Pulmonary artery endothelial cell (primary cell): ENCODE data around the gene LTA. TPM values are rescaled to one million over a fixed set of nuclear protein-coding genes. Genes with fewer than 3 reads are reported as not detected.
"Not testable (repeated sequence)": the region's sequence is repeated elsewhere in the genome, so short reads cannot be mapped to it uniquely, and the experiment has no call there.

Experiments
- DNase-seq: peaks from one replicate; pipeline ENCODE4 v3.0.0-alpha.2; 2011; ENCODE audit warnings: low read depth, low spot score
- total RNA-seq: library from RNA; depleted of rRNA; stranded (reverse); fragments of >200 nt; gene quantifications from 2 replicates; pipeline ENCODE4 v1.2.3, GENCODE V29; 2014

LTA gene
- total RNA-seq, 1 donor from 2014 or later = 0.07 TPM

DNA sequence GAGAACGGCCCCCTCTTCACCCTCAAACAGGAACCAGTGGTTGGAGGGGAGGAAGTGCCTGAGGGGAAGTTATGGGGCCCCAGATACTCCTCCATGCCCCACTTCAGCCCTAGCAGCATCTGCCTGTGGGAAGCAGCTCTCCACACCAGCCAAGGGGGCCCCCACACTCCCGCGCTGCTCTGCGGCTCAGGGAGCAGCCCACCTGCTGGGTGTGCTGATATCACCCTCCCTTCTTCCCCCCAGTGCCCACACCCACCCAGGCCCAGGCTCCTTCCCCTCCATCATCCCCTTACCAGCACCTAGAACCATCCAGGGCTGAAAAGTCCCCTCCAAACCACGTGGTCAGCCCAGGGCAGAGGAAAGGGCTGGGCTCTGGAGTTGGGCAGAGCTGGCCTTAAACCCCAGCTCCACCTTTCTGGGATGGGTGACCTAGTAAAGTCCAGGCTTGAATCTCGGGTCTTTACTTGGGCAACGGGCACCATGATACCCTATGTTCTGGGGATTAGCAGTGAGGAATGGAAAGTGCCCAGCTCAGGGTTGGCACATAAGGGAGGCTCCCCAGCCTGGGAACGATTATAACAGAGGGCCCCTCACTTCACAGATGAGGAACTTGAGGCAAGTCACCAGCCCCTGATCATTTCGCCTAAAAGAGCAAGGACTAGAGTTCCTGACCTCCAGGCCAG, 14.7 kb downstream of the LTA start:
- DNase-seq = no peak

DNA sequence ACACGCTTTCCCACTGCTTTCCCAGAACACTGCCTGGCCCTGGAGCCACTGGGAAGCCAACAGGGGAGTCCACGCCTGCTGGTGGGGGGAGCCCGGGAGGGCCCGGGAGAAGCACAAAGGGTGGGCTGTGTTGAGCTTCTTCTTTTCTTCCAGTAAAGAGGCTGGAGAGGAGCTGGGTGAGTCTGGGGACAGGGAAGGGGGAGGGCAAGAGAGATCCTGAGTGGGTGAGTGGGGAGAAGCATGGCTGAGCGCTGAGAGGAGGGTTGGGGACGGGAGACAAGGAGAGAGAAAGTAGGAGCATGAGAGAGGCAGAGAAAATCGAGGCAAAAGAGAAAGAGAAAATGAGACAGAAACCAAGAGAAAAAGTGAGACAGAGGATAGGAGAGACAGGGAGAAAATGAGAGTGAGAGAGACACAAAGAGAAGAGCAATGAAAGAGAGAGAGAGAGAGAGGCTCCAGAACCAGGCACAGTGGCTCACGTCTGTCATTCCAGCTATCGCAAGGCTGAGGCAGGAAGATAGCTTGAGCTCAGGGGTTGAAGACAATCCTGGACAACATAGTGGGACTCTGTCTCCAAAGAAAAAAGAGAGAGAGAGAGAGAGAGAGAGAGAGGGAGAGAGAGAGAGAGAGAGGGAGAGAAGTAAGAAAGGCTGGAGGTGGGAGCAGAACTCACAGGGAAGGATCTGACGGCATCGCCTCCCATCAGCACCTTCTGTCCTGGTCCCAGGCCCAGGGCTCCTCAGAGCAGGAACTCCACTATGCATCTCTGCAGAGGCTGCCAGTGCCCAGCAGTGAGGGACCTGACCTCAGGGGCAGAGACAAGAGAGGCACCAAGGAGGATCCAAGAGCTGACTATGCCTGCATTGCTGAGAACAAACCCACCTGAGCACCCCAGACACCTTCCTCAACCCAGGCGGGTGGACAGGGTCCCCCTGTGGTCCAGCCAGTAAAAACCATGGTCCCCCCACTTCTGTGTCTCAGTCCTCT, 16.0 kb downstream of the LTA start:
- no peak for DNase-seq

DNA sequence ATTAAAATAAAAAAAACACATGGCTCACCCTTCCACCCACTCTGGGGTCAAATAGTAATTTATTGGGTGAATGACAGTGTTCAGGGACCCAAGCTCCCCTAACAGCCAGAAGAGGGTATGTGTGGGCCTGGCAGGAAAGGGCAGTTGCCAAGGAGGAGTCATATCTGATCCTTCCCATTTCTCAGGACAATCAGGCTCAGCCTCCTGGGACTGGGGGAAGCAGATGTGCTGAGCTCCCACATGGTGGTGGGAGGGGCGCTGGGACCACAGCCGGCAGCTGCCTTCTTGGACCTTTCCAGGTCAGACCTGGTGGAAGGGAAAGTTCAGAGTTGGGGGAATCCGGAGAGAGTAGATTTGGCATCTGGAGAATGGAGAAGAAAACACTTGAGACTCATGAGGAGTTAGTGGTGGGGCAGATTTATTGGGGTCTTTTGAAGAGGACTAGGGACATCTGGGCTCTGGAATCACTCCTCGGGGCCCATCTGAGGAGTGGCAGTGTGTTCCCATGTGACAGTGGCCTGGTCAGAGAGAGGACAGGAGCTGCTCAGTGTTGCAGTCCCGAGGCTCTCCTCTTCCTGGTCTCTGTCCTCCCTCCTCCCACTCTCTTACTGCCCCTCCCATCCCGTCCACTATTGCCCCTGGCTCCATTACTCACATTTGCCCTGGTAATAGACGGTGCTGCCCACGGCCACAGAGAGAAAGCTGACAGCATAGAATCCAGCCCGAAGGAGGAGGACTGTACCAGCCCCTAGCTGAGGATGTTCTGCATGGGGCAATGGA, 17.0 kb downstream of the LTA start:
- no peak for DNase-seq

DNA sequence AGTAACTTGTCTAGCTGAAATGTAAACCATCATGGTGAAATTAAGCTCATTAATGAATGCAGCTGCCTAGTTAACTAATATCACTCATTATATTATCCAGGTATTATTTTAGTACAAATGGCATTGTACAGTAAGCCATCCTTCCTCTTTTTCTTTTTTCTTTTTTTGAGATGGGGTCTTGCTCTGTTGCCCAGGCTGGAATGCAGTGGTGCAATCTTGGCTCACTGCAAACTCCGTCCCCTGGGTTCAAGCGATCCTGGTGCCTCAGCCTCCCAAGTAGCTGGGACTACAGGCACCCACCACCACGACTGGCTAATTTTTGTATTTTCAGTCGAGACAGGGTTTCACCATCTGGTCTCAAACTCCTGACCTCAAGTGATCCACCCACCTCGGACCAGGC, 18.6 kb downstream of the LTA start:
- not testable (repeated sequence) for DNase-seq

DNA sequence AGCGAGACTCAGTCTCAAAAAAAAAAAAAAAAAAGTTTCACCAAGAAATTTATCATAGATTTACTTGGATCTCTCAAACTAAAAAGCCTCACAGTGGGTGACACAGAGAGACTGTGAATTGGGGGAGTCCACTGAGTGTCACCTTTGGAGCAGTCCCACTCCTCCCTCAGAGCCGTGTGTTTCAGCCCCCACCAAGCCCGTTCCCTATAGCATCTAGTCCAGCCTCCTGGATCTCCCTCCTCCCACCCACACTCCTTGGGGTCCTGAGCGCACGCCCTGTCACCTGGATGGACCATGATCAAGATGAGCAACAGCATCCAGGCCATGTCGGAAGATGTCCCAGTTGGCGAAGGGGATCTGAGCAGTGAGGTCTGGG, 20.3 kb downstream of the LTA start:
- DNase-seq = no peak

DNA sequence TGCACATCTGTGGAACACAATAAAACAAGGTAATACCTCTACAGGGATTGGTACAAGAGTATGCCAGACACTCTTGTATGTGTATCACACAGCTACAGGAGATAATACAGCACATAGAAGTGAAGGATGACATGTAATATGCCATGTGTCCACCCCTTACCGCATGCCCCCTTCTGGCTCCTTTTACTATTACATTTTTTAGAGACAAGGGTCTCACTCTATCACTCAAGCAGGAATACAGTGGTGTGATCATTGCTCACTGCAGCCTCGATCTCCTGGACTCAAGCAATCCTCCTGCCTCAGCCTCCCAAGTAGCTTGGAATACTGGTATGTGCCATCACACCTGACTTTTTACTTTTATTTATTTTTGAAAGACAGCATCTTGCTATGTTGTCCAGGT, 24.9 kb downstream of the LTA start:
- no peak for DNase-seq

DNA sequence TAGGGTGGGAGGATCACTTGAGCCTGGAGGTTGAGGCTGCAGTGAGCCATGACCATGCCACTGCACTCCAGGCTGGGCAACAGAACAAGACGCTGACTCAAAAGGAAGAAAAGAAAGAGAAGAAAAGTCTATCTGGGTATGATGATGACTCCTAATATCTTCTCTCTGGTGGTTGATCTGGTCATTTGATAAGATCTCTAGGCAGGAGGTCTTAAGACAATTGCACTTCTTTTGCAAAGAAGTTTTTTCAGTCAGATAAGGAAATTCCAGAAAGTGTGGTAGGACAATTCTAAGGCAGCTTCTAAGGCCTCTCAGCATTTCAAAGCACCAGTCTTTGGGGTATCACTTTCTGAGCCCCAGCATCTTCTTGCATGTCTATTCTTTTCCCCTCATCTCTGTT, 35.2 kb downstream of the LTA start:
- no peak for DNase-seq

DNA sequence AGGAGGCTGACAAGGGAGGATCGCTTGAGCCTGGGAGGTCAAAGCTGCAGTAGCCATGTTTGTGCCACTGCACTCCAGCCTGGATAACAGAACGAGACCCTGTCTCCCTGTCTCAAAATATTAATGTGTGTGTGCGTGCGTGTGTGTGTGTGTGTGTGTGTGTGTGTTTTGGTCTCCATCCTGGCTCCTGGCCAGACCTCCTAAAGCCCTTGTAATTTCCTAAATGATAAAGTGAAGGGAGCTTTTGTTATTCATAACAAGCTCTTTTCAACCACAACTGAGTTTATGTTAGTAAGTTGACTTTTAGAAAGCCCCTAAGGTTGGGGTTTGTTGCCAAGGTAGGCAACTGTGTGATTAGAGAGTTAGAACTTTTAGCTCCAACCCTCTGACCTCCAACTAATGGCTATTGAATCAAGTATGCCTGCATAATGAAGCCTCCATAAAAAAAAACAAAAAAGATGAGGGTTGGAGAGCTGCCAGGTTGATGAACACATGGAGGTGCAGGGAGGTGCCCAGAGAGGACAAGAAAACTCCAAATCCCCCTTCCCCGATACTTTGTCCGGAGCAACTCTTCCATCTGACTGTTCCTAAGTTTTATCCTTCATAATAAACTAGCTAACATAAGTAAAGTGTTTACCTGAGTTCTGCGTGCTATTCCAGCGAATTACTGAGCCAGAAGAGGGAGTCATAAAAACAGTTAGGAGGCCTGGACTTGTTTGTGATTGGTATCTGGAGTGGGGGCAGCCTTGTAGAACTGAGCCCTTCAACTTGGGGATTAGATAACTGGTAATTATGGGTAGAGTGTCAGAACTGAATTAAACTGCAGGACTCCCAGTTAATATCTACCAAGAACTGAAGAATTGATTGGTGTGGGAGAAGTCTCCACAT, 37.7 kb downstream of the LTA start:
- DNase-seq = no peak

DNA sequence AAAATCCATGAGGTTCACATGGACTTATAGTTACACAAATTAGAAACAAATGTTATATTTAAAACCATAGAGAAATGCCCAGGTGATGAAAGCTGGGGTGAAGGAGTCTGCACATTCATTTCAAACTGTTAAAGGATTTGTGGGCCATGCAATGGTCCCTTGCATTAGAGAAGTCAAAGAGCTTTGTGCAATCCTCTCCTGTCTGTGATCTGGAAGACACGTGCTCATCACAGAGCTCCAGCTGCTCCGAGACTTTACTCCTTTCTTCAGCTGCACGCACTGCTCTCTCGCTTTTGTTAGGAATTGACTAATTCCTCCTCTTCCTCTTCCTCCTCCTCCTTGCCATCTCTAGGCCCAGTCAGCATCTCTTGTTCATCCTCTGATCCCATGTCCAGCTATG, 38.9 kb downstream of the LTA start:
- no peak for DNase-seq

DNA sequence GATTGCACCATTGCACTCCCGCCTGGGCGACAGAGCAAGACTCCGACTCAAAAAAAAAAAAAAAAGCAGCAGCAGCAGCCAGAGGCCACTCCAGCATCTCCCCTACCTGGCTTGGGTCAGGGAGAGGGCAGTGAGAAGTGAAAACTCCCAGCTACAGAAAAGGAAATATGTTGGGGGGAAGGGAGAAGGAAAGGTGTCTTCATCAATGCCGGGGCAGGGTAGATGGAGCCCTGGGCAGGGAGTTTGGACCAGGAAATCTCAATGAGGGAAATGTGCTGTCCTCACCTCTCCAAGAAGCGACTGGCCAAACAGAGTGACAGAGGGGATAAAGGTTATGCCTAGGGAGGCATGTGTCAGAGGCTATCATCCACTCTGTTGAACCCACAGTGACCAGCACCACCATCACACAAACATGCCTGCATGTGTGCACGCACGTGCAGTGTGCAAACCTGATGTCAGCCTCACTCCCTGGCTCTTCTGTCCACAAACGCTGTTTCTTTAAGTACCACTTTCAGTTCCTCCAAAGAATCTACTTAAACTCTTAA, 42.1 kb downstream of the LTA start:
- no peak for DNase-seq

DNA sequence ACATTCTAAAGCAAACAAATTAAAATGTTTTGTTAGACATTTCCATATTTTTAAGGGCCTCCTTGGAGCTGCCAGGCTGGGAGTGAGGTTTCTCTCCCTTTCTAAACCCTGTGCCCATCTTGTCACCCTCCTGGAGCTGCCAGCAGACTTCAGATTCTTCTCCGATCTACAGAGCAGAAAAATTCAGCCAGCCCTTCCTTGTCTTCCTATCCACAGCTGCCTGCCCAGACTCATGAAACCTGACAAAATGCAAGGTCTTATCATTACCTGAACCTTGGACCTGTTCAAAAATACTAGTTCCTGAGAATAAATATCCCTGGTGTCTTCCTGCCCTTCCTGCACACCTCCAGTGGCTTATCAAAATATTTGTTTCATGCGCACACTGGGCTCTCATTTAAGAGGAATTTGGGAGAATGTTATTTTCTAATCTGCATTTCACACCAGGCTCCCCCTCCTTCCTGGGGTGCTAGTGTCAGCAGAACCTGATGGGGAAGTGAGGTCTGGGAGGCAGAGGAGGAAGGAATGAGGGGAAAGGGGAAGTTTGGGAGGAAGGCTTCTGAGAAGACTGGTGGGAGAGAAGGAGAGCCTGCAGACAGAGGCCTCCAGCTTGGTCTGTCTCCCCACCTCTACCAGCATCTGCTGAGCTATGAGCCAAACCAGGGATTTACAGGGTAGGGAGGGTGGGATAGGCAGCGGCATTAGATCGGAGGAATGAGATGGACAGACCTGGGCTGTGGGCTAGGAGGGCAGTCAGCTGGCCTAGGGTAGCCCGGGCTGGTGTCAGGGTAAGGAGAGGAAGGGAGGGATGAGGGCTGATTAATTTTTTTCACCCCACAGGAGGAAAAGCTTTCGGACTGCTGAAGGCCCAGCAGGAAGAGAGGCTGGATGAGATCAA, 42.8 kb downstream of the LTA start, which contains the start of gene AIF1:
Gene AIF1, plus strand, starts transcription at position 551 of the 895 bp plus-strand sequence. Its CDS starts 96 bp downstream, at position 647.
- no peak for DNase-seq

DNA sequence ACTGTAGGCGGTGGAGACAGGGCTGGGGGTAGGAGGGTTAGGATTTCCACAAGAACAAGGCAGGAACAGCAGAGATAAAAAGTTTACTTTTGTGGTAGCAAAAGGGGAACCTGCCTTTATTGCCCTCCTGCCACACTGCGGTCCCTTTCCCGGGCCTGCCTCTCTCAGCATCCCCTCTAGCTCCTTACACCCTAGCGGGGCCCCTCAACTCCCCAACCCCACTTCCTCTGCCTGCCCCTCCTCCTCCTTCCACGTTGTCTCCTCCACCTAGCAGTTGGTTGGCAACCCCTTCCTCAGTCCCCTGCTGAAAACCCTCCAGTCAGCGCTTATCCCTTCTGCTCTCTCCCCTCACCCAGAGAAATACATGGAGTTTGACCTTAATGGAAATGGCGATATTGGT, 43.7 kb downstream of the LTA start:
- no peak for DNase-seq

DNA sequence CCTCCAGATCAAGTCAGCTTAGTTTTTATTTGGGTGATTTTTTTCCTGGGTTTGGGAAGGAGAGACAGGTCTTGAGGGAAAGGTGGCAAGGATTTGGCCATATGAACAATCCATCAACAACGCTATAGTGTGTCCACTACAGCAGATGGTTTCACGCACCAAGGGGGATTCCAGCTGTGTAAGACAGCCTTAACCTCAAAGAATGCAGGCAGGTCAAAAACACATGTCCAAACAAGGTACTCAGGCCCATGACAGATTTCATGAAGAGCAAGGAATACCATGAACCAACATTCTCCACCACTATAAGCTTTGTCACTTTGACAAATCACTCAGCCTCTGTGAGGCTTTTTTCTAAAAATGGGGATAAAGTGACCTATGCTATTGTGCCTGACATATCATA, 44.9 kb downstream of the LTA start:
- no peak for DNase-seq

DNA sequence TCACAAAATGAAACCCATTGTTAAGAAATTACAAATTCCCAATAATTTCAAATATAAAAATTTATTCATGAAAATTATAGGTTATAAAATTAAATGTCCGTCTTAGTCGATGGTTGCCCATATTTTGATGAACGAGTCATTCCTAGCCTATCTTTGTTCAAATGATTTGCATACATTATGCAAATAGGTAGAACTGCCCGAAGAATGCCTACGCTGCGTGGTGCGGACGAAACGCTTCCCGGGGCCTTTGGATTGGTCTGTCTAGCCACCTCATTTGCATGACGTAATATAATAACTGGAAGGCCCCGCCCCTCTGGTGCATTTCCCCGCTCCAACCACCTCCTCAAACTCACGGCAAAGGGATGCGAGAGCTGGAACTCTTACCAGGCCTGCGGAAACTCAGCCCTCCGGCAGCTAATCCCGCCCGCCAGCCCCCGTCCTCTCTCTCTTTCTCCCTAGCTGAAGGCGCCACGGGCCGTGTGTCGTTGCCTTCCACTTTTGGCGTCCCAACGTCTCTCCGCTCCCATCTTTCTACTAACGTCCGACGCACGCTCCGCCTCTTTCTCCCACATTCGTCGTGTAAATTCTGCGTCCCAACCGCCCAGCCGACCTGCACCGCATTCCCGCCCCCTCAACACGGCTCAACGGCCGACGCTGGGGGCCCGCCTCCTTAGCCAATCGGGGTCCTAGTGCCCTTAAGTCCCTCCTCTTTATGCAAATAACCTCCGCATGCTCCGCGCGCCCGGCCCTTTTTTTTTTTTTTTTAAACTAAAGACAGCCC, 47.9 kb downstream of the LTA start:
- peak; percentile 98 for DNase-seq

DNA sequence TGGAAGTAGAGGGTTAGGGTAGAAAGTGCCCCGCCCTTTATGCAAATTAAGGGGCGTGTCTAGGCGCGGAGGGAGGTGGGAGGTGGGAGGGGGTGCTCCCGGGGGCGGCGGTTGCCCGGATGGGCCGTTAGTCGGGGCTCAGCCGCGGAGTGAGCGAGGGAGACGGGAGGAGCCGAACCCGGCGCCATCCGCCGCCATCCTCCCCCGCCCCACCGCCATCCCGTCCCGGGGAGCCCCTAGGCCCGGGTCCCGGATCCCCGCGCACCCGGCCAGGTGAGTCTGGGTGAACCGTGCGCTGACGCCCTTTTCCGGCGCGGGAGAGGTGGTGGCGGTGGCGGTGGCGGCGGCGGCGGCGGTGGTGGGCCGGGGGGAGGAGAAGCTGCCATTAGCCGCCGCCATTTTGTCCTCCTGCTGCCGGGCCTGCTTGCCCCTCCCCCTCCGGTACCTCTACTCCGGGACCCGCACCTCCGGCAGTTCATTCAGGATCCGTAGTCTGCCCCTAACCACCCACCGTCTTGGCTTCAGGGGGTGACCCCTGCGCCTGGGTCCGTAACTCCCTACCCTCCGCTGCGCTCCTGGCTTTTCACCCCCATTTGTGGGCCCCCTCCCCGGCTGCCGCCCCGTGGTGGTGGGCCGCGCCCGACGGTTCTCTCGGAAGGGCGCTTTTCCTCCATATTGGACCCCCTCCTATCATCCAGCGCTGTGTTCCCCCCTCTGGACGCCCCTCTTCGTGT, 48.7 kb downstream of the LTA start, which contains the start of gene PRRC2A:
Gene PRRC2A, plus strand, starts transcription at position 130 of the 734 bp plus-strand sequence. CDS start 2,075 bp downstream, outside the sequence.
- DNase-seq = no peak

DNA sequence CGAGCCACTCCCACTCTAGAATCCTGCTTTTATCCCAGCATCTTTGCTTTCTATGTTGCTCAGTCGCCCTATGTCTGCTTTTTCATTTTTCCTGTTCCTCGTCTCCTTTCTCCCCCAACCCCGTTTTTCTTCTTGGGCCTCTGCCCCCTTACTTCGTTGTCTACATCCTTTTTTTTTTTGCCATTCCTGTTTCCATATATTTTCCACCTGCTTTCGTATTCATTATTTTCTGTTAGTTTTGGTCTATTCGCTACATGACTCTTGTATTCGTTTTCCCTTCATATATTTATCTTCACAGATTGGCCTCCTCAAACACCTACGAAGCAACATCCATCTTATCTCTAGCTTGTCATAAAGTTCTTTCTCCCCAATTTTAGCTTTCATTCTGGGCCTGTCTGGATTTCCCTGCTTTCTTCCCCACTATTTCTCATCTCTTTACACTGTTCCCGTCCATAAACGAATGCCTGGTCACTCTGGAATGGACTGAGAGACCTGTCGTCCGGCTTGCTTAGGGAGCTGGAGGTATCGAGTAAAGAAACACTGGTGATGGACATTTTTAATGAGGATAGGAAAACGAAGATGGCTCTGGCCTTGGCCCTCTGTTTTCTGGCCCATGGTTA, 49.3 kb downstream of the LTA start:
- DNase-seq = no peak

DNA sequence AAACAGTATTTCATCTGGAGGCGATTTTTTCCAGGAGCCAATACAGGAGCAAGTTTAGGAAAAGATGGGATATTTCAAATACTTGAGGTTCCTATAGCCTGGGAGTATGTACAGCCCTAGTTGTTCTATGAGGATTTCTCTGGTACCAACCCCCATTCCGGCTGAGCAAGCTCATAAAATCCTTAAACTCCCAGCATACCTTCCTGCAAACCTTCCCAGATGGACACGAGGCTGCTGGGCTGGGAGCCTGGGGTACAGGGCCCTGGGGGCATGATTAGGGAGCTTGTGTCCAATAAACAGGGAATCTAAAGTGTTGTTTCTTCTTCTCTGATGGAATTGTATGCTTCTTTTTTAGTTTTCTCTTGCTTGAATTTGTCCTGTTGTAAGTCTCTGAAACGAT, 49.9 kb downstream of the LTA start:
- no peak for DNase-seq
